CD4-positive, alpha-beta T cell treated with Interleukin-6 at 100 ng/mL for 8 hours (primary cell): ENCODE results near the gene SBK3.
"Not testable (repeated sequence)": the region's sequence is repeated elsewhere in the genome, so short reads cannot be mapped to it uniquely, and the experiment has no call there.

ENCODE experiments used
- DNase-seq: peaks from one replicate; pipeline ENCODE4 v3.0.0-alpha.2; 2020; ENCODE audit warnings: mixed read lengths, low spot score

SBK3 gene

DNA sequence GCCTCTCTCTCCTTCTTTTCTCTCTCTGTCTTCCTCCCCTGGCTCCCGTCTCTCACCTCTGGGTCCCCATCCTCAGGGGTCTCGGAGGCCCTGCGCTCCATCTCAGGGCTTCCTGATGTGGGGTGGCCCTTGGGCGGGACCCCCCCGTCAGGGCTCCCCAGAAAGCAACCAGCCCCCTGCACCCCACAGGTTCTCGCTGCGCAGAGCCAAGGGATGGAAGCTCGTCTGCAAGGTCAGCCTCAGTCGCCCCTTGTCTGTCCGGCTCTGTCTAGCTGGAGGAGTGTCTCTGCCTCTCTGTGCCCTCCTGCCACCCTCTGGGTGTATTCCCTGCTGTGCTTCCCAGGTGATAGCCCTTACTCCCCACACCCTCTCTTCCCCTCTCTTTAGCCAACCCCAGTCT, at the start of gene SBK3:
SBK3 (minus strand) TSS at position 101 of the 400 bp plus-strand sequence; CDS start at position 101, 0 bp downstream.
- no peak for DNase-seq

DNA sequence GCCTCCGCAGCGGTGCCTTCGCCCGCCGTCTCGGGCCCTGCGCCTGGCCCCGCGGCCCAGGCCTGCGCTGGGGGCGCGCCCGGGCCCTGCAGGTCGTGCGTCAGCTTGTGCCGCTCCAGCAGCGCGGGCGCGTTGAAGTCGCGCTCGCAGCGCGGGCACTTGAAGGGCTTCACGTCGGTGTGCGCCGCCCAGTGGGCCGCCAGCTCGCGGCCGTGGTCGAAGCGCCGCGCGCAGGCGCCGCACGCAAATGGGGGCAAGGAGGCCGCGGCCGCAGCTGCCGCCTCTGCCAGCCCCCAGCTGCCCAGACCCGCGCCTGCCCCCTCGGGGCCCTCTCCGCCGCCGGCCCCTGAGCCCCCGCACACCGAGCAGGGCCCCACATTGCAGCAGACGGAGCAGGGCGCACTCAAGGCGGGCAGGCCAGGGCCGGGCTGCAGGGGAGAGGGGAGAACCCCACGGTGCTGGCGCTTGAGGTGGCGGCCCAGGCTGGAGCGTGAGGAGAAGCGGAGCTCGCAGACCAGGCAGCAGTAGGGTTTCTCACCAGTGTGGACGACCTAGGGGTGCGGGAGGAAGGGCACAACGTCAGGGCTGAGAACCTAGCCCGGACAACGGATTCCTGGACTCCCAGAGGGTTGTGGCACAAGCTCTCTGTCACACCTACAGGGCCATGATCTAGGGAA, 47.9 kb upstream of the SBK3 start:
- DNase-seq: no peak

GRCh38 chr19:55592391-55593090, 47.2 kb upstream of the SBK3 start:
- no peak for DNase-seq

DNA sequence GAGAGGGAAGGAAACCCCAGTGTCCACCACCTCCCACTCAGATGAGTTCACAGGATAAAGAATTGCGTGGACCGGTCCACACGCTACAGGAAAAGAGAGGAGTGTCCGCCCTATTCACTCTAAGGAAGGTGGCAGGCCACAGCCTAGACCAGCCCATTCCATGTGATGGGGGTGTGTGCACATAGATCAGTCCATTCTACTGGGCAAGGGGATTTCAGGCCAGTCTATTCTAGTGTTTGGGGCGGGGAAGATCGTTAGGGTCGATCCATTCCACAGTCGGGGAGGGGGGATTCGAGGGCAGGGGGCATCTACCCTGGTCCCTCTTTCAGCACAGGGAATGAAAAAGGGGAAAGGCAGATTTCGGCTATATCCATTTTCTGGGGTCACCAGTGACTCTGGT, 46.2 kb upstream of the SBK3 start:
- no peak for DNase-seq

DNA sequence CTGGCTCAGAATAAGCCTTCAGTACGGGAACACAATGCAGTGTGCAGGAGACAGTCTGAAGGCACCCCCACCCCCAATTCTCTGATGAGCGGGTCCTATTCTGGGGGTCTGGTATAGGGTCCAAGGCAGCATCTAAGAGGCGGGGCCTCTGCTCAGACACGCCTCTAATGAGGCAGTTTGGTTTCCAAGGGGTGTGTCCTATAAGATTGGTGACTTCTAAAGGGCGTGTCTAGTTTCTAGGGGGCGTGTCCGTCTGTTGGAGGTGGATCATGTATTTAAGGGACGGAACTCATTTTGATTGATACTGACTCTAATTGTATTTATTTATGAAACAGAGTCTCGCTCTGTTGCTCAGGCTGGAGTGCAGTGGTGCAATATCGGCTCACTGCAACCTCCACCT, 45.3 kb upstream of the SBK3 start:
- DNase-seq: no peak

DNA sequence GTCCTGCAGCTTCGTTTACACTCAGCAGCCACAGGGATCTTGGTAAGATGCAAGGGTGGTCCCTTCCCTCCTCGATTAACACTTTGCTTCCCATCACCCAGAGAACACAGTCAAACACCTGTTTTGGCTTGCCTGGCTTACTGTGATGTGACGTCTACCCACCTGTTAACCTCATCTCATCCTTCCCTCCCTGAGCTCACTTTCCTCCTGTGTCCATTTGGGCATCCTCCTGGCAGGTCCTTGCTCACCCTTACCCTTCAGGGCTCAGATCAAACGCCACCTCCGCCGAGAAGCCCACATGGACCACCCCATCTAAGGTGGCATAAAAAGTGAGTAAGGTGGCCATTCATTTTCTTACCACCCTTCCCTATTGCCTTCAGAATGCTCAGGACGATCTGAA, 44.8 kb upstream of the SBK3 start:
- DNase-seq: no peak

DNA sequence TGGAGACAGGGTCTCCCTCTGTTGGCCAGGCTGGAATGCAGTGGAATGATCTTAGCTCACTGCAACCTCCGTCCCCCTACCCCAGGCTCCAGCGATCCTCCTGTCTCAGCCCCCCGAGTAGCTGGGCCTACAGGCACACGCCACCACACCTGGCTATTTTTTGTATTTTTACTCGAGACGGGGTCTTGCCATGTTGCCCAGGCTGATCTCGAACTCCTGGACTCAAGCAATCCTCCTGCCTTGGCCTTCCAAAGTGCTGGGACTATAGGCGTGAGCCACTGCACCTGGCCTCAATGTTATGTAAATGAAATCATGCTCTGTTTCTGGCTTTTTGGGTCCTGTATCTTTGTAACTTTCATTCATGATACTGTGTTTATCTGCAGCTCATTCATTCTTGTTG, 43.4 kb upstream of the SBK3 start:
- no peak for DNase-seq

GRCh38 chr19:55586976-55587668, 41.8 kb upstream of the SBK3 start:
- DNase-seq: peak; percentile 85

GRCh38 chr19:55585658-55586339, 40.5 kb upstream of the SBK3 start:
- peak; percentile 46 for DNase-seq

GRCh38 chr19:55584871-55585270, 39.5 kb upstream of the SBK3 start:
- no peak for DNase-seq

DNA sequence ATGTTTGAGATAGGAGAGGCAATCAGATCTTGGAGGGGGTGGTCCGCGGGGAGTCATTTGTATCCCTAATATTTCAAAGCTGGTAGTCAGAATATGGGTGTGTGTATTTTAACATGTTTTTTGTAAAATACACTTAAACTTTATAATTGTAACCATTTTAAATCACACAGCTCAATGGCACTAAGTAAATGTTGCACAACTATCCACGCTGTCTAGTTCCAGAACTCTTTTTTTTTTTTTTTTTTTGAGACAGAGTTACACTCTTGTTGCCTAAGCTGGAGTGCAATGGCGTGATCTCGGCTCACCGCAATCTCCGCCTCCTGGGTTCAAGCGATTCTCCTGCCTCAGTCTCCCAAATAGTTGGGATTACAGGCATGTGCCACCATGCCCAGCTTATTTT, 38.6 kb upstream of the SBK3 start:
- not testable (repeated sequence) for DNase-seq

GRCh38 chr19:55582284-55582683, 36.9 kb upstream of the SBK3 start:
- not testable (repeated sequence) for DNase-seq

- no peak for DNase-seq
These were observed 36.5 kb upstream of the SBK3 start for GRCh38 chr19:55581823-55582223.

DNA sequence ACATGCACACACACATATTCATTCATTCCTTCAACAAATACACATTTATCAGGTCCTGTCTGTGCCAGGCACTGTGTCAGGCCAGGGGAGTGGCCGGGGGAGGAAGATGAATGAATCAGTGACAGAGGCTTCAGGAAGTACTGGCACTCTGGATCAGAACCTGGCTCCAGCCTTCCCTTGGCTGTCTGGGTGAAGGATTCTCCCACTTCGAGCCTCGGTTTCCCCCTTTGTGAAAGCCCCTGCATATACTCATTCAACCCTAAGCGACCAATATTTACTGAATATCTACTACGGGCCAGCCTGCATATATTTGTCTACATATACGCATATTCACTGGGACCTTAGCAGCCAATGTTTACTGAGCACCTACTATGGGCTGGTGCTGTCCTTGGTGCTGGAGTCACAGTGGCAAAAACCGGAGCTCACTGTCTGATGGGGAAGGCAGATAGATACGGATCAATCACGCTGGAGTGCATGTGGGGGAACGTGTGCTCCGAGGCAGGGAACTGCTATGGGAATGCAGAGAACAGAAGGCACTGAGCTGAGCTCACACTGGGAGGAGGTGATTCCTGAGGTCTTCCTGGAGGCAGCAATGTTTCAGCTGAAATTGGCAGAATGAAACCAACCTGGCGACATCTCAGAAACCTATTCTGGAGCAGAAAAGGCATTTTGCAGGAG, 35.9 kb upstream of the SBK3 start:
- DNase-seq: no peak

- peak; percentile 56 for DNase-seq
These were observed 35.3 kb upstream of the SBK3 start, which contains the start of gene ZNF579 for GRCh38 chr19:55580628-55581144. ZNF579 (minus strand) TSS chr19:55580848; CDS start chr19:55579639, 1,209 bp downstream.

DNA sequence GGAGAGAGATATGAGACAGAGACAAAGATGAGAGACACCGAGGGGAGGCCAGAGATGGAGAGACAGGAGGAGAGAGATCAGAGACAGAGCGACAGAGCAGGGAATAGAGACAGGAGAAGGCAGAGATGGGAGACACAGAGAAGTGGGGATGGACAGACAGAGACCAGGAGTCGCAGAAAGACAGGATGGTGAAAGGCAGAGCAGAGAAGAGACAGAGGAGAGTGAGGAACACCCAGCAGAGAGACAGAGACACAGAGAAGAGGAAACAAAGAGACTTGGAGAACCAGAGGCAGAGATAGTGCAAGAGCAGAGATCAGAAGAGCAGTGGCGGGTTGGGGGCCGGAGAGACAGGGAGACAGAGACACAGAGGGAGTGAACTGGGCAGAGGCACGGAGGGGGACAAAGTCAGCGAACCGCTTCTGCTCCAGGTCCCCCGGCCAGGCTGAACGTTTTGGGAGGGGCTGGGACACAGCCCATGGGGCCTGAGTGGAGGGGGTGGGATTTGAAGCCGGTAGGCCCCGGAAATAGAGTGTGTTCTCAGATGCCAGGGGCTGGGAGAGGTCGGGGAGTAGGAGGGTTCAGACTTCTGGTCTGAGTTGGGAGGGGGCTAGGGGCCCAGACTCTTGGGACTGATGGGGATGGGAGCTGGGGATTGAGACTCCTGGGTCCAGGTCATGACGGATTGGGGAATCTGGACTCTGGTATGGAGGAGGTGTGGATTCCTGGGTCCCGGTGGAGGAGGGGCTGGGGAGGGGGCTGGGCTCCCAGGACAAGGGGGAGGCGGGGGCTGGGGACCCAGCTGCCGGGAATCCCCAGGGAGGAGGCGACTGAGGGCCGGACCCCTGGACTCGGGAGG, 34.7 kb upstream of the SBK3 start:
- DNase-seq: no peak

DNA sequence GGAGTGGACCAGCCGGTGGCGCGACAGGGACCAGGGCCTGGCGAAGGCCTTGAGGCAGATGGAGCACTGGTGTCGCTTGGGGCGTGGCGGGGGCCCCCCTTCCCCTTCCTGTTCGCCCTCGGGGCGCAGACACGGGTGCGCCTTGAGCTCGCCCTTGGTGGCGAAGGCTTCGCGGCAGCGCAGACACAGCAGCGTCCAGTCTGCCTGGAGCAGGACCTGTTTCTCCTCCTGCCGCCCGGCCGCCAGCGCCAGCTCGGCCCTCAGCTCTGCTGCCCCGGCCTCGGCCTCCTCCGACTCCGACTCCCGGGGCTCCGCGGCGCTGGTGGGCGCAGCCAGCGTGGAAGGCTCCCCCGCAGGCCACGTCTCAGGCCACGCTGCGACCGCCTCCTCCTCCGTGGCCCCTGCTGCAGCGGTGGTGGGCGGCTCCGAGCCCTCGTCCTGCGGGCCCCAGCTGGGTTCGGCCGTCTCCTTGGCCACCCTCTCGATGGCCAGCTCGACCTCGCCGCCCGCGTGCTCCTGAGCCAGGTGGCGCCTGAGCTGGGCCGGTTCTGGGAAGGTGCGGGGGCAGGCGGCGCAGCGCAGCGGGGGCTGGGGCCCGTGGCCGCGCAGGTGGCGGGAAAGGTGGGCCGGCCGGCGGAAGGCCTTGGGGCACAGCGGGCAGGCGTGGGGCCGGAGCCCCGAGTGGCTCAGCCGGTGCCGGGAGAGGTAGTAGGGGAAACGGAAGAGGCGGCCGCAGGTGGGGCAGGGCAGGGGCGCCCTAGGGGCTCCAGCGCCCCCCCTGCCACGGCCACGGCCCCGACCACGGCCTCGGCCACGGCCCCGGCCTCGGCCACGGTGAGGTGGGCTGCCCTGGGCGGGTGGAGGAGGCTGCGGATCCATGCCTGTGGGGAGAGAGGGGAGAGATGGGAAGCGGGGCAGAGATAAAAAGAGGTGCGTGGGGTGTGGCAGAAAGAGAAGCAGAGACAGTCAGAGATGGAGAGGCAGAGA, 33.7 kb upstream of the SBK3 start:
- DNase-seq: no peak

GRCh38 chr19:55578031-55578760, 32.9 kb upstream of the SBK3 start:
- no peak for DNase-seq

- DNase-seq: no peak
These were observed 31.4 kb upstream of the SBK3 start for GRCh38 chr19:55576746-55577145.
